Activated CD8-positive, alpha-beta memory T cell treated with anti-CD3 and anti-CD28 coated beads, Interleukin-2, amount 50 U/mL, for 4 hours (primary cell): ENCODE data around the gene PARS2.
"Not testable (repeated sequence)": the region's sequence is repeated elsewhere in the genome, so short reads cannot be mapped to it uniquely, and the experiment has no call there.

Experiments used
- DNase-seq: peaks from one replicate; pipeline ENCODE4 v3.0.0-alpha.2; 2020

Gene PARS2

GRCh38 chr1:54798769-54799641, 34.7 kb upstream of the PARS2 start:
- DNase-seq, result no peak

DNA sequence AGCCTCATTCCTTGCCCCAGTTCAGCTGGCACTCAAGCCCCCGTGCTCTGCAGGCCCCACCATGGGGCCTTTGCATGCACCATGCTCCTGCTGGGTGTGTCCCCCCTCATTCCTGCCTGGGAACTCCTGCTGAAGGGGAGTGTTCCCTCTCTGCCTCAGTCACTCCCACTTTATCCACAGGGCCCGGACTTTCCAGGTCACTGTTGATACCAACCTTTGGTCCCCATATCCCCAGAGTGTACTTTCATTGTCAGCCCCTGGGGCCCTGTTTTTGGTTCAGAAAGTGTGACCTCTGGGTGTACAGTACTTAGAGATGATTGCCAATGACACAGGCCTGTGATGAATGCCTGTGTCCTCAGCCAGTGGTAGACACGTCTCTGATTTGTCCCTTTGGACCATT, 33.9 kb upstream of the PARS2 start:
- DNase-seq, result no peak

DNA sequence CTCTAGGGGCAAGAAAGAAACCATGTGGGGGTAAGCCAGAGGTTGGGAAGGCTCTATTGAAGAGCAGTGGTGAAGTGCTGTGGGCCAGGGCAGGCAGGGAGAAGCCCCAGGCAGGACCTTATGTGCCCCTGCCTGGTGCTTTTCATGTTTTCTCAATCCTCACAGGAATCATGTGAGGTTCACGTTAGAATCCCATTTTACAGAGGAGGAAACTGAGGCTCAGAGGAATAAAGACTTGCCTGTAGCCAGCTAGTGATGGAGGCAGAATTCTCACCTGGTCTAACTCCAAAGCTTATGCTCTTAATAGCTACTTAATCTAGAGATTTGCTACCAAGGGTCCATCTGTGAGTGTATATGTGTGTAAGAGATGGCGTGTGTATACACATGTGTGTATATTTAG, 32.6 kb upstream of the PARS2 start:
- DNase-seq, result no peak

DNA sequence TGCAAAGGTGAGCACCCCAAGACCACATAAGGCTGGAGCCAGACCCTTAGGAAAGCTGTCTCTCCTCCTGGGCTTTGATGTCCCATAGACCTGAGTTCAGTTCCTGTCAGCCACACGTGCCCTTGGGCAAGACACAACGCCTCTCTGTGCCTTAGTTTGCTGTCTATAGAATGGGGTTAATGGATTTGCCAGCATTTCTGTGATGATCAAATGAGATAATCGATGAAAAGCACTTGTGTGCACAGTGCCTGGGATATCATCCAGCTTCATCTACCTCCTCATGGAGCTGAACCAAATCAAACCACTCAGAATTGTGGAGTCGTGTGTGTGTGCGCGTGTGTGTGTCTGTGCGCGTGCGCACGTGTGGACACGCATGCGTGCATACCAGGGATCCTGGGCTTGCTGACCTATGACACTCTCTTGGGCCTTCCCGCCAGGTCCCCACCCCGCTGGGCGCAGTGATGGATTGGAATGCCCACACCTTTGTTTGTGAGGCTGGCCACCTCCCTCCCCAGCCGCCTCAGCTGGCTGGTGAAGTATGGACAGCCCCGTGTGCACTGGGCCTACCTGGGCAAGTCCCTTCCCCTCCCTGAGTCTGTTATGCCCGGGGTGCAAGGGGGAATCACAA, 31.6 kb upstream of the PARS2 start:
- no peak for DNase-seq

DNA sequence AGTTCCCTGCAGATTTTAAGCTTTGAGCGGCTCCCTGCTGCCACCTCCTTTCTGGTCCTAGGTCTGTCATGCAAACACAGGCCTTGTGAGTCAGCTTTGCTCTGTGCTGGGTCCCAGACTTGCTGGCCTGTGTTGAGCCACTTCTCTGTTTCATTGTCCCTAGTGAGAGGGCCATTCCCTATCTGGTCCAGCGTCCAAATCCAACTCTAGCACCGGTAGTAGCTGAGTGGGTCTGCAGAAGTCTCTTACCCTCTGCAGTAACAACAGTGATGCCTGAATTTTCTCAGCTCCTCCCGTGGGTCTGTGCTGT, 31.0 kb upstream of the PARS2 start:
- no peak for DNase-seq

DNA sequence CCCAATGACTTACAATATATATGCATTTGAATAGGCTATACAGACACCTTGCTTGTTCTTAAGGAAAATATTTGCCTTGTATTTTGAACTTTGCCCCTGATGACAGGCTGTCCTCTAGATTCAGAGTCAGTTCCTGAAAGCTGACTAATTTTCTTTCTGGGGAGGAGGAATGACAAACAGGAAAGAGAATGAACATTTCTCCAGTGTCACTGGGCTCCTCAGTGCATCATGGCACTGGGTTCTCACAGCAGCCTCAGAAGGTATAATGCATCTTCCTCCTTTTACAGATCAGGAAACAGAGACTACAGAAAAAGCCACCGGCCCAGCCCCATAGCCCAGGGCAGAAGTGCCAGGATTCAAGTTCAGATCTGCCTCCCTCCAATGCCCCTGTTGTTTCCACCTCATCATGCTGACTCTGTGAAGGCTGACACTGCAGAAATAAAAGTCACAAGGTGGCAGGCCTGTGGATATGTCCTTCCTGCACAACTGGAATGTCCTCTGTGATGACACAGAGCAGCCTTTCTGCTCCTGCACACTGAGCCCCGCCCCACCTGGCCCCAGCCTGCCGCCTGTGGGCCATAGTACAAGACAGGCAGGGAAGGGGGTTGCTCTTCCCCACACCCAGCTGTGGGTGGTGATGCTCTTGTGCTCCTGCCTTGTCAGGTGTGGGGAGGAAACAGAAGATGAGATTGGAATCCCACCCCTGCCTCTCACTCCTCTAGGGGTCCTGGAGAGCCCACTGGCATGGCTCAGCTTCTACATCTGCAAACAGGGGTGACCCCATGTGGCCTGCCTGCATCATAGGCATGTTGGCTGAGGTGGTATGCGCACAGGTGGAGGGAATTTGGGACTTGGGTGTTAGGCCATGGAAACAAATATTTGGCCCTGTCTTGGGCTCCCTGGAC, 30.4 kb upstream of the PARS2 start:
- no peak for DNase-seq

- DNase-seq, result no peak
These were observed 28.5 kb upstream of the PARS2 start for GRCh38 chr1:54792686-54793282.

DNA sequence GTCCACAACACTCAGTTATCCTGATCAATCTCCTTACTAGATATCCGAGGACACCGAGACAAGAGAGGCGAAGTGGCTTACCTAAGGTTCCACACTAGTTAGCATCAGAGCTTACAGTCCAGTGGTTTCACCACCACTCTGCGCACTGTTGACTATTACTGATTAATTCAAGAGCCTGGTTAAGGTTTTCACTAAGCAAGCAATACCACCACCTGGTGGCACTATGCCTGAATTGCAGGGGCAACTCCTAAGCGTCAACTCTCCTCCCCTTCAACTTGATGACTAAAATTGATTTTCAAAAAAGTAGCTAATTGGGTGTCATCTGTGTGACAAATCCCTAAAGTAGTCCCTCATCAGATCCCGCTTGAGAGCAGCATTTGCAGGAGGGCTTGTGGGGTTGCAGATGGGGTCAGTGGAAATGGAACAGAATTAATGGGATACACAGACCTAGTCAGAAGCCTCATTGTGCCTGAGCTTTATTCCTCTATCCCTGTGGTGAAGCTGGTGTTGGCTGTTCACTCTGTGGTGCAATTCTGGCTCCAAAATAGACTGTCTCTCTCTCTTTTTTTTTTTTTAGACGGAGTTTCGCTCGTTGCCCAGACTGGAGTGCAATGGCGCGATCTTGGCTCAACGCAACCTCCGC, 27.7 kb upstream of the PARS2 start:
- peak; percentile 43 for DNase-seq

DNA sequence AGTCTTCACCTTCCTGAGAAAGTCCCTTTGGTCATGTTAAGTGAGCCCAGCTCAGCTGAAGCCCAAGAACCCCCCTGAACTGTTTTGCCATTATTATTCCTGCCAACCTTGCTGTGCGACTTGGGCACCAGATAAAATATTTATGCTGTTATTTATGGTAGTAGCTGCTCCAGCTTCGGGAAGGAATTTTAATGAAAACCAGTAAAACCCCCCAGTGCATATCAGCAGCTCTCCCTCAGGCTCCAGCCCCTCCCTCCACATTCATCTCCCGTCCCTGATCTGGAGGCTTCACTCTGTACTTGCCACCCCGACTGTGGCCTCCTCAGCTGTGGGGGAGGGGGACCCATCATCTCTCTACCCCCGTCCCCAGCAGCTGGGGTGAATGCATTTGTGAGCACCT, 24.1 kb upstream of the PARS2 start:
- DNase-seq, result no peak

DNA sequence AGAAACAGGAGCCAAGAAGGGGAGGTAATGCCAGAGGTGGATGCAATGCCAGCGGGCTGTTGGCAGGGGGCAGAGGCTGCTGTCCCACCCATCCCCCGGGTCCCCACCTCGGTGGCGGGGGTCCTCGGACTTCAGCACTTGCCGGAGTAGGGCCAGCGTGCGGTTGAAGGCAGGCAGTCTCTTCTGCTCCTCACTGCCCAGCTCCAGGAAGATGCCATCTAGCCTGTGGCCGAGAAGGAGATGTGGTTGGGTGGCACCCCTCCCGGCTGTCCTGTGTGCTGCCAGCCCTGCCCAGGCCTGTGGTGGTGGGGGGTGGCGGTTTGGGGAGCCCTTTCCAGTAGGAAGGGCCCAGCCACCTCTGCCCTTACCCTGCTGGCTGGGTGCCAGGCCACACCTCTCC, 23.3 kb upstream of the PARS2 start:
- DNase-seq, result no peak

DNA sequence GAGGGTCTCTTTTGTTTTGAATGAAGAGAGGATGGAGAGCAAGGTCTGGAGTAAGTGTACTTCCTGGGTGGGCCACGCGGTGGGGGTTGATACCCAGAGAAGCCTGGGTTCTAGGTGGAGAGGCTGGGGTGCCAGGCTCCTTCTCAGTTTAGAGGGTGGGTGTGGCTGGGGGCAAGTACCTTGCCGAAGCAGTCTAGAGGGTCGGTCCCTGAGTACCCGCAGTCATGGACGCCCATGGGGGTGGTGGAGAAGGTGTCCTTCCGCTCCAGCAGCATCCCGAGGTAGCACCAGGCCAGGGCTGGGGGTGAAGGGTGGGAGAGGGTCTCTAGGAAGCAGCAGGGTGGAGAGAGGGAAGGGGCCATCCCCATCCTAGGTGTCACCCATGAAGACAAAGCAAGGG, 22.5 kb upstream of the PARS2 start:
- no peak for DNase-seq

DNA sequence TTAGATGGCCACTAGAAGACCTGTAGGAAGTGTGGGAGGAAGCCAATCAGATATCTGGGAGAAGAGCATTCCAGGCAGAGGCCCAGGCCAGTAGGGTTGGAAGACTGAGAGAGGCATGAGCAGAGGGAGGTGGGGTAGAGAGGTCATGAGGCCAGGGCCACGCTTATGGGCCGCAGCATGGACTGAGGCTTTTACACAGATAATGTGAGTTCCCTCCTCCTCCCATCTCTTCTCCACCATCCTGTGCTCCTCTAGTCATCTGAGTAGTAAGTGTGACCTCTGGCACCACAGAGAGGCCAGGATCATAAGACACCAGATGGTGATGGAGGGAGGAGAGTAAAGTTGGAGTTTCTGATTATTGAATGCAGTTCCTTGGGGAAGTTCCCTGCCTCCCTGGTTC, 19.7 kb upstream of the PARS2 start:
- no peak for DNase-seq

DNA sequence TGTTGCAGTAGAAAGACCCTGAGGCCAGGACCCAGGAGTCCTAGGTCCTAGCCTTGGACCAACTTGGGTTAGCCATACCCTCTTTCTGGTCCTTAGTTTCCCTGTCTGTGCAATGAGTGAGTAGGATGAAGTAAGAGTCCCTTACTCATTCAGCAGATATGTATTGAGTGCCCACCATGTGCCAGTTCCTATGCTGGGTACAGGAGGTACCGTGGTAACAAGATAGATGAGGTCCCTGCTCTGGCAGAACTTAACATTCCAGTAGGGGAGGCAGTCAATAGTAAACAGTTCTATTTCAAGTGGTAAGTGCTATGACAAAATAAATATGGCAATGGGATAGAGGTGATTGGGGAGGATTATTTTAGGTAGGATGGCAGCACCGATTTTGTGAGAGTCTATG, 18.3 kb upstream of the PARS2 start:
- DNase-seq, result no peak

GRCh38 chr1:54782156-54782555, 17.8 kb upstream of the PARS2 start:
- no peak for DNase-seq

DNA sequence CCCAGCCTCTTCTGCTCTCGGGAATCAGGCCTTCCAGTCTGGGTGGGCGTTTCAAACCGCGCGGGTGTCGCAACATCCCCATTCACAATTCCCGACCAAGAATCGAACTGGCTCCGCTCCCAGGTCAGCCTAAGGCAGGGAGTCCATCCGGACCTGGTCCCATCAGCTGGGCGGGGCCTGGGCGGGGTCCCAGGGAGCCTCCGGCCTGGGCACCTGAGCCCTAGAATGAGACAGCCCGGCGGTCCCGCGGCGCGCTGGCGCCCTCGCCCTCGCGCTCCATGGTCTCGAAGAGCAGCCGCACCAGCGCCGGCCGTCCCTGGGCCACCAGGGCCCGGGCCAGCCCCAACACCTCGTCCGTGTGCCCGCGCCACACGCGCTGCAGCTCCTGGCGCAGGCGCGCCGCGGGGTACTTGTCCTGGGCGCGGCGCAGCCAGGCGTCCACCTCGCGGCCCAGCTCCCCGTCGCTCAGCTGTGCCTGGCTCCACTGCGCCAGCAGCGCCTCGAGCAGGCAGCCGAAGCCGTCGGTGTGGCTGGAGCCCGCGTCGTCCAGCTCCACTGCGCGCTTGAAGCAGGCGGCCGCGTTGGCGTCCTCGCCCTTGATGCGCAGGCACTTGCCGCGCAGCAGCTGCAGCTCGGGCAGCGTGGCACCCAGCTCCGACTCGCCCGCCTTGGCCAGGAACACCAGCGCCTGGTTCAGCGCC, 16.9 kb upstream of the PARS2 start:
- DNase-seq, result no peak

DNA sequence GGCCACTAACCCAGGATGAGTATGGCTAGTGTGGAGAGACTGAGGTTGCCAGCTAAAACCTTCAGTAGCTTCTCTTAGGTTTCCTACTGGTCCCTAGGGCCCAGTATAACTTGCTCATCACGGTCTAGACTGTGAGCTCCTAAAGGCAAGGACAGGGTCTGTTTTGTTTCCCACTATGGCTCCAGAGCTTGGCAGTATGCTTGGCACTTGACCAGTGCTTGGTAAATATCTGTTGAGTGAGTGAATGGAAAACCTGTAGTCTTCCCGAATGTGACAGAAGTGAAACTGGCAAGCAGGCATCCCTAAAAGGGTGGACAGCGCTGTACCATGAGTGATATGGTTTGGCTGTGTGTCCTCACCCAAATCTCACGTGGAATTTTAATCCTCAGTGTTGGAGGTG, 13.1 kb upstream of the PARS2 start:
- DNase-seq, result no peak

DNA sequence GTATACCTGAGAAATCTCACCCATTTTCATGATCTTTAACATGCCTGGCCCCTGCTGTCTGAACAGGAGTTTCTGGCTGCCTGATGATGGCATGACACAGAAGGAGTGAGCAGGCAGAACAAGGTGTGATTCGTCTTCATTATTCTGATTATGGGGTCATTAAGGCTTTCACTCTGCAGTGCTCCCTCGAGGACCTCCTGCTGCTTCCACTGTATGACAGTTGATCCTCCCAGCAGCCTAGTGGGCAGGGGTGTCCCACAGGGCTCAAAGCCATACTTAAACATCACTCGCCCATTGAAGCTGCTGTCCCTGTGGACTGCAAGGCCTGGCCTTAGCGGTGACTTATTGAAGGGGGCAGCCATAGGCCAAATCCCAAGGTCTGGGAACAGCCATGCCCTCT, 12.7 kb upstream of the PARS2 start:
- no peak for DNase-seq

DNA sequence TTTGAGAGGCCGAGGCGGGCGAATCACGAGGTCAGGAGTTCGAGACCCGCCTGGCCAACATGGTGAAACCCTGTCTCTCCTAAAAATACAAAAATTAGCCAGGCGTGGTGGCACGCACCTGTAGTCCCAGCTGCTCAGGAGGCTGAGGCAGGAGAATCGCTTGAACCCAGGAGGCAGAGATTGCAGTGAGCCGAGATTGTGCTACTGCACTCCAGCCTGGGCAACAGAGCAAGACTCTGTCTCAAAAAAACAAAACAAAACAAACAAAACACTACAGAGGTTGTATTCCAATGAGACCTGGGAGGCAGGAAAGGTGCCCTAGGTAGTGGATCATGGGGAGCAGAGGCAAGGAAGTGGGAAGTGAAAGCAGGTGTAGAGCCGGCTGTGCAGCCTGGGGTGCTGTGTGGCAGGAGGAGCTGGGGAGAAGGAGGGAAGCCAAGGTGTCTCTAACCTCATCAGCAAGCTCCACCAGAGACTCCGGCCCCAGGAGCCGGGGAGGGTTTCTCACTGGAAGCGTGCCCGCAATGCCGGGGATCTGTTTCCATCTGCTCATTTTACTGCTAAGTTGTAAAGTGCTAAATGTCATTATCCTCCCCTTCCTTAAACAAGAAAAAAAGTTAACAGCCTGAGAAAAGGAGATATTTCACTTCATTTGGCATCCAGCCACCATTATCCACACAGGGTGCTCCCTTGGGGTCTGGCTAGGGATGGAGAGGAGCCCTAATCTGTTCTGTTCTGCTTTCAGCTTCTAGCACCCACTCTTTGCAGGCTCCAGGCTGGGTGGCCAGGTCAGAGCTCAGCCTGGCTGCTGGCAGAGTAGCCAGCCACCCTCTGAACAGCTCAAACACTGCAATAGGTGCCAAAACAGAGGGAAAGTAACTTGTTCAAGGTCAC, 11.8 kb upstream of the PARS2 start:
- not testable (repeated sequence) for DNase-seq

- no peak for DNase-seq
These were observed 10.6 kb upstream of the PARS2 start for GRCh38 chr1:54774820-54775498.

DNA sequence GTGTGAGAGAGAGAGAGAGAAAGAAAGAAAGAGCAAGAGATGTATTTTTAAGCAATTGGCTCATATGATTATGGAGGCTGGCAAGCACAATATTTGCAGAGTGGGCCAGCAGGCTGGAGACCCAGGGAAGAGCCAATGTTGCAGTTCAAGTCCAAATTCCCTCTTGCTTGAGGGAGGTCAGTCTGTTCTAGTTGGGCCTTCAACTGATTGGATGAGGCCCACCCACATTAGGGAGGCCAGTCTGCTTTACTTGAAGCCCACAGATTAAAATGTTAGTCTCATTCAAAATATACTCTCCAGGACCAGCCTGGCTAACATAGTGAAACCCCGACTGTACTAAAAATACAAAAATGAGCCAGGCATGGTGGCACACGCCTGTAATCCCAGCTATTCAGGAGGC, 8.6 kb upstream of the PARS2 start:
- no peak for DNase-seq

- no peak for DNase-seq
These were observed 3.8 kb upstream of the PARS2 start for GRCh38 chr1:54768093-54768492.
